AG04450 (cell line): Measurements from ENCODE around the gene HPS1. TPM values are rescaled to one million over a fixed set of nuclear protein-coding genes. Genes with fewer than 3 reads are reported as not detected.
"Not testable (repeated sequence)": the region's sequence is repeated elsewhere in the genome, so short reads cannot be mapped to it uniquely, and the experiment has no call there.

ENCODE experiments used
- CTCF ChIA-PET: fragments of 300-600, 350-600 bp; formaldehyde crosslinking; extraction: SDS; loops from one replicate; lab custom pipeline; 2022; ENCODE audit warnings: antibody characterized with exemption, inconsistent platforms; lab: Charles Lee
- POLR2A ChIA-PET: fragments of 350-600 bp; formaldehyde crosslinking; extraction: SDS; loops from one replicate; lab custom pipeline; 2021; ENCODE audit warnings: antibody characterized with exemption, inconsistent platforms; lab: Yijun Ruan, JAX
- DNase-seq: peaks from one replicate; pipeline ENCODE4 v3.0.0-alpha.2; 2011; ENCODE audit warnings: low read depth, low spot score
- H3K27ac ChIP-seq: one replicate; pipeline ENCODE4 v1.5.1; 2012; ENCODE audit warnings: low read depth, low read length, control low read depth
- H3K27me3 ChIP-seq: one replicate; pipeline ENCODE4 v1.6.0; 2012; ENCODE audit warnings: low read length; ENCODE audit not compliant: control insufficient read depth, insufficient read depth
- H3K4me3 ChIP-seq: 2 replicates; pipeline ENCODE4 v1.5.1; 2011; ENCODE audit warnings: mild to moderate bottlenecking, low read depth, low read length, control low read depth
- H3K9me3 ChIP-seq: 2 replicates; pipeline ENCODE4 v1.5.1; 2012; ENCODE audit warnings: low read length; ENCODE audit not compliant: control insufficient read depth, insufficient read depth
- CTCF ChIP-seq: IDR thresholded peaks from 2 replicates; pipeline ENCODE4 v1.5.1; 2011; ENCODE audit warnings: low read depth, low read length, control low read depth, inconsistent platforms
- polyA plus RNA-seq: library from polyadenylated mRNA; depleted of rRNA; stranded (reverse); fragments of >200 nt; gene quantifications from 2 replicates; pipeline ENCODE4 v1.2.3, GENCODE V29; 2011

The HPS1 gene
- polyA plus RNA-seq, 1 experiment = 56.7 TPM

DNA sequence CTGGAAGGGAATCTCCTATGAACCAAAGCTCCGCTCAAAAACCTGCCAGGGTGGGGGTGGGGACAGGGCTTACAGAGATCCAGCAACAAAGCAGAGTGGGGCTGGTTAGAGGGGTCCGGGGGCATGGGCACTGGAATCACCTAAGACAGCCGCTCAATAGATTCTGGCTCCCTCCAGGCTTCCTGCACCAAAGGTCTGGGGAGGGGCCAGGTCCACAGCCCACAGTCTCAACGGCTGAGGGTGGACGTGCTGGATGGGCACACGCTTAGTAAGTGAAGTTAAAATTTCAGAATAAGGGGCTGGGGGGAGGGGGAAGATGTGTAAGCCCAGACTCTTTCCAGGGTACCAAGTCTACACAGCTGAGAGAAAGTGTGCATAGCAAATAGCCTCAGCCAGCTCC, 62.9 kb downstream of the HPS1 start:
- Histone ChIP-seq H3K27me3 (no peaks in the 10 kb centered on the region), H3K9me3 (no peaks in the 10 kb centered on the region; the same call in 1 of the 2 replicates), H3K4me3 (no peak overlapping the region), H3K27ac (peak overlapping the region; percentile 86)
- no peak for TF ChIP-seq CTCF
- ChIA-PET CTCF (interaction anchor here (0.8 to 3.3 kb wide), 3 partner anchors 11 to 74 kb away, joined by 3 to 19 read pairs (median 9); partner anchors contain the start of gene PYROXD2), POLR2A (interaction anchor here (0.7 to 1.3 kb wide), 5 partner anchors 11 to 1641 kb away, joined by 3 to 4 read pairs (median 4); no protein-coding TSS in a partner anchor)
- DNase-seq = no peak

DNA sequence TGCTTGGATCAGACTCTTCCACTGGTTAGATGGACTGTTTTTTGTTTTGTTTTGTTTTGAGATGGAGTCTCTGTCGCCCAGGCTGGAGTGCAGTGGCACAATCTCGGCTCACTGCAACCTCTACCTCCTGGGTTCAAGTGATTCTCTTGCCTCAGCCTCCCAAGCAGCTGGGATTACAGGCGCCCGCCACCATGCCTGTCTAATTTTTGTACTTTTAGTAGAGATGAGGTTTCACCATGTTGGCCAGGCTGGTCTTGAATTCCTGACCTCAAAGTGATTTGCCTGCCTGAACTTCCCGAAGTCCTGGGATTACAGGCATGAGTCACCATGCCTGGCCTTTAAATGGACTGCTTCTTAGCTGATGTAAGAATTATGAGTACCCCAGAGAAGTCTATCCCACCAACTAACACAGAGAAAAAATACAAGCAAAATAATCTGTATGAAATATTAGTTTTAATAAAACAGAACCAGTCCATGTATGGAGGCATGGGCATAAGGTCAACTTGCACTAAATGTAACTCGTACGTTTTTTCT, 63.5 kb downstream of the HPS1 start:
- POLR2A ChIA-PET = interaction anchor here (0.7 to 1.3 kb wide), 6 partner anchors 8 to 1641 kb away, joined by 3 to 4 read pairs (median 4); no protein-coding TSS in a partner anchor
- H3K4me3 ChIP-seq, H3K27me3 ChIP-seq, H3K9me3 ChIP-seq: not testable (repeated sequence)
- CTCF ChIA-PET = interaction anchor here (0.8 to 3.3 kb wide), 3 partner anchors 11 to 73 kb away, joined by 3 to 19 read pairs (median 9); partner anchors contain the start of gene PYROXD2
- peak overlapping the region; percentile 86 for H3K27ac ChIP-seq
- DNase-seq = peak; percentile 57

- DNase-seq = no peak
- Histone ChIP-seq H3K9me3 (peaks cover 1% of the 10 kb centered on the region; the same call in 1 of the 2 replicates), H3K27me3 (no peaks in the 10 kb centered on the region), H3K4me3 (no peak overlapping the region), H3K27ac (peak overlapping the region; percentile 55)
- ChIA-PET CTCF (interaction anchor here (1.9 to 3.3 kb wide), 2 partner anchors 12 to 73 kb away, joined by 9 to 19 read pairs; no protein-coding TSS in a partner anchor), POLR2A (interaction anchor here (0.6 to 1.1 kb wide), 3 partner anchors 9 to 114 kb away, joined by 4 read pairs; no protein-coding TSS in a partner anchor)
- TF ChIP-seq CTCF = no peak
Measured at GRCh38 chr10:98382691-98383101, 64.0 kb downstream of the HPS1 start.

GRCh38 chr10:98380493-98381339, 66.0 kb downstream of the HPS1 start:
- H3K27me3 ChIP-seq = no peaks in the 10 kb centered on the region
- H3K9me3 ChIP-seq = peaks cover 5% of the 10 kb centered on the region; the same call in 1 of the 2 replicates
- POLR2A ChIA-PET = interaction anchor here (0.7 kb wide), 1 partner anchor 14 kb away, joined by 5 read pairs; no protein-coding TSS in a partner anchor
- TF ChIP-seq CTCF = no peak
- no peak overlapping the region for H3K4me3 ChIP-seq
- peak overlapping the region; percentile 11 for H3K27ac ChIP-seq
- no peak for DNase-seq
- CTCF ChIA-PET = no interaction called here

DNA sequence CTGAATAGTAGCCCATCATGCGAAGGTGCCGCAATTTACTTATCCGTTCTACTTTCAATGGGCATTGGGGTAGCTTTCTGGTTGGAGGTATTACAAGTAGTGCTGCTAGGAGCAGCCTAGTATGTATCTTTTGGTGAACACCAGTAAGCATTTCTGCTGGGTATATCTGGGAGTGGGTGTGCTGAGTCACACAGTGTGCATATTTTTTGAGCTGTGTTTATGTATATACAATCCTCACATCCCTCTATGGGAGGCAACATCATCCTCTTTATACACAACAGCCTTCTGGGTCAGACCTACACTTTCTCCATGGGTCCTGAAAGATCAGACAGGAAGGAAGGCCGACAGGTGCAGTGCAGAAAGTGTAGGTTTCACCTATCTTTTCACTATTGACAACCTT, 68.0 kb downstream of the HPS1 start:
- TF ChIP-seq CTCF = no peak
- H3K27me3 ChIP-seq = no peaks in the 10 kb centered on the region
- no peak overlapping the region for H3K4me3 ChIP-seq
- peak overlapping the region; percentile 58 for H3K27ac ChIP-seq
- peaks cover 5% of the 10 kb centered on the region; the same call in 1 of the 2 replicates for H3K9me3 ChIP-seq
- POLR2A ChIA-PET = interaction anchor here (0.5 to 1.0 kb wide), 2 partner anchors 36 to 55 kb away, joined by 3 to 7 read pairs; partner anchors contain the start of gene PYROXD2
- peak; percentile 74 for DNase-seq
- CTCF ChIA-PET = no interaction called here
